Breast epithelium (tissue), 3 donors: ENCODE data around the gene CPED1.

Experiments
- POLR2A ChIP-seq: fragments of 450-650 bp; IDR thresholded peaks from one replicate; pipeline ENCODE4 v1.6.1; 2016; ENCODE audit warnings: antibody characterized with exemption, mild to moderate bottlenecking, moderate library complexity
- TF ChIP-seq, protein P1 (sequence below), 3 donors: fragments of 450-650 bp; IDR thresholded peaks; one replicate each; pipeline ENCODE4 v1.5.1; 2016 to 2017; ENCODE audit warnings: antibody characterized with exemption in 3 of 3, mild to moderate bottlenecking in 3 of 3, moderate library complexity in 3 of 3

DNA sequence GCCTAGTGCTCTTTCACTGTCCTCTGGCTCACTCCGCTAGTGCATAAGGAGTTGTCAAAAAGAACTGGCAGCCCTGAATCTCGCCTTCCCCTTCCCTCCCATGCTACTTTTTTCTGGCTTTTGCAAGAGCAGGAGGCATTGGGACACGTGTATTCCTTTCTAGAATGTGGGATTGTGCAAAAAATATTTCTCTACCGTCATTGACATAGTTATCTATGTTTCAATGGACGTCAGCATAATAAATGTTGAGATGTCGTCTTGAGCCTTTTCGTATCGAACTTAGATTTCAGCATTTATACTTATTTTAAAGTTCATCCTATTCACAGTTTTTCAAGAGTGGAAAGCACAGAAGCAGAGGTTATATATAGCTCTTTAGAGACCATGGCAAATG is 37.2 kb upstream of the CPED1 start:
- TF ChIP-seq, protein P1, sequence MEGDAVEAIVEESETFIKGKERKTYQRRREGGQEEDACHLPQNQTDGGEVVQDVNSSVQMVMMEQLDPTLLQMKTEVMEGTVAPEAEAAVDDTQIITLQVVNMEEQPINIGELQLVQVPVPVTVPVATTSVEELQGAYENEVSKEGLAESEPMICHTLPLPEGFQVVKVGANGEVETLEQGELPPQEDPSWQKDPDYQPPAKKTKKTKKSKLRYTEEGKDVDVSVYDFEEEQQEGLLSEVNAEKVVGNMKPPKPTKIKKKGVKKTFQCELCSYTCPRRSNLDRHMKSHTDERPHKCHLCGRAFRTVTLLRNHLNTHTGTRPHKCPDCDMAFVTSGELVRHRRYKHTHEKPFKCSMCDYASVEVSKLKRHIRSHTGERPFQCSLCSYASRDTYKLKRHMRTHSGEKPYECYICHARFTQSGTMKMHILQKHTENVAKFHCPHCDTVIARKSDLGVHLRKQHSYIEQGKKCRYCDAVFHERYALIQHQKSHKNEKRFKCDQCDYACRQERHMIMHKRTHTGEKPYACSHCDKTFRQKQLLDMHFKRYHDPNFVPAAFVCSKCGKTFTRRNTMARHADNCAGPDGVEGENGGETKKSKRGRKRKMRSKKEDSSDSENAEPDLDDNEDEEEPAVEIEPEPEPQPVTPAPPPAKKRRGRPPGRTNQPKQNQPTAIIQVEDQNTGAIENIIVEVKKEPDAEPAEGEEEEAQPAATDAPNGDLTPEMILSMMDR (IDR thresholded peaks at IDR 0.05), result no peak
- no peak for TF ChIP-seq POLR2A
